Effector CD8-positive, alpha-beta T cell (primary cell): ENCODE data around the gene EXOC7.

Experiments
- DNase-seq: peaks from one replicate; lab custom pipeline; 2025; lab: John Stamatoyannopoulos, UW
- total RNA-seq, 4 experiments: gene quantifications; one replicate each; lab custom pipeline; 2026; lab: John Stamatoyannopoulos, UW

Gene EXOC7, protein sequence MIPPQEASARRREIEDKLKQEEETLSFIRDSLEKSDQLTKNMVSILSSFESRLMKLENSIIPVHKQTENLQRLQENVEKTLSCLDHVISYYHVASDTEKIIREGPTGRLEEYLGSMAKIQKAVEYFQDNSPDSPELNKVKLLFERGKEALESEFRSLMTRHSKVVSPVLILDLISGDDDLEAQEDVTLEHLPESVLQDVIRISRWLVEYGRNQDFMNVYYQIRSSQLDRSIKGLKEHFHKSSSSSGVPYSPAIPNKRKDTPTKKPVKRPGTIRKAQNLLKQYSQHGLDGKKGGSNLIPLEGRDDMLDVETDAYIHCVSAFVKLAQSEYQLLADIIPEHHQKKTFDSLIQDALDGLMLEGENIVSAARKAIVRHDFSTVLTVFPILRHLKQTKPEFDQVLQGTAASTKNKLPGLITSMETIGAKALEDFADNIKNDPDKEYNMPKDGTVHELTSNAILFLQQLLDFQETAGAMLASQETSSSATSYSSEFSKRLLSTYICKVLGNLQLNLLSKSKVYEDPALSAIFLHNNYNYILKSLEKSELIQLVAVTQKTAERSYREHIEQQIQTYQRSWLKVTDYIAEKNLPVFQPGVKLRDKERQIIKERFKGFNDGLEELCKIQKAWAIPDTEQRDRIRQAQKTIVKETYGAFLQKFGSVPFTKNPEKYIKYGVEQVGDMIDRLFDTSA
- total RNA-seq, result 162 to 336 (median 238) reads per million in 4 experiments

GRCh38 chr17:76103274-76104139 lies at the start of gene EXOC7:
Gene EXOC7, minus strand, starts transcription at chr17:76103787. Its CDS starts 95 bp downstream, at chr17:76103692.
- DNase-seq, result peak; percentile 90

DNA sequence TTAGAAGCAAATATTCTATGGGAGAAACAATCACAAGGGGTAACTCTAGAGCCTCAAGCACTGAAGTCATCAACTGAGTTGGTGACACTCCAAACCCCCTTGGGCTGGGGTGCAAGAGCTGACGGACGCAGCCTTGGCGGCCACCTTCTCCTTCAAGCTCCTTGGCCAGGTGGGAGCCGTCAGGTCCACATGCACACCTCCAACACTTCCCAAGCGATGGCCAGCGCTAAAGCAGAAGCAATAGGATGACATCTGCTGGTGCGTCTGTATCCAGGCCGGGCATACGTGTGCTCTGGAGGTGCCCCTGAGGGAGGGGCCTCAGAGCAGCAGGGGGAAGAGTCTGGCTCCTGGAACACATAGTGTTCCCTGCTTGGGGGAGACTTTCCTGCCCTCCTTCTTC lies 49.6 kb upstream of the EXOC7 start:
- DNase-seq, result no peak

- no peak for DNase-seq
Observed at GRCh38 chr17:76152591-76152990, 49.0 kb upstream of the EXOC7 start.

DNA sequence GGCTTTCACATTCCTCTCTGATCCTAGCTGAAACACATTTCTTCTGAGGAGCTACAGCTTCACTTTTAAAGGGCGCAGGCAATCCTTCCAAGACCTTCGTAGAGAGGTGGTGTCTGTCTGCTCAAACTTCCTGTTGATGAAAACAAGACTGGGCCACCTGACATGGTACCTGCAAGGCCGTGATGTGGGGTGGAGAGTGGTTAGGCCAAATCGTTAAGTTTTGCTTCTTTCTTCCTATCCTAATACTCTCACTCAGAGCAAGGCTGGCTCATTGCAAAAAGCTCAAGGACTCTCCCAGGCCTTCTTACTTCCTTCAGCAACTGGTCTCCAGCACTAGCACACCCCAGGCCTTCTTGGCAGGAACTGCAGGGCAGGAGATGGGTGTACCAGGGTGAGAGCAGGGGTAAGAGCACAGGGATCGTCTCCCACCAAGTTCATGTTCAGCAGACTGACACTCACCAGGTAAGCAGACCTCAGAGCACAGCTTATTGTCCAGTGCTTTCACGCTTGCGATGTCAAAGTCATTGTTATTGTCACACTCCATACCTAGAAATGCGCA lies 48.4 kb upstream of the EXOC7 start:
- no peak for DNase-seq

DNA sequence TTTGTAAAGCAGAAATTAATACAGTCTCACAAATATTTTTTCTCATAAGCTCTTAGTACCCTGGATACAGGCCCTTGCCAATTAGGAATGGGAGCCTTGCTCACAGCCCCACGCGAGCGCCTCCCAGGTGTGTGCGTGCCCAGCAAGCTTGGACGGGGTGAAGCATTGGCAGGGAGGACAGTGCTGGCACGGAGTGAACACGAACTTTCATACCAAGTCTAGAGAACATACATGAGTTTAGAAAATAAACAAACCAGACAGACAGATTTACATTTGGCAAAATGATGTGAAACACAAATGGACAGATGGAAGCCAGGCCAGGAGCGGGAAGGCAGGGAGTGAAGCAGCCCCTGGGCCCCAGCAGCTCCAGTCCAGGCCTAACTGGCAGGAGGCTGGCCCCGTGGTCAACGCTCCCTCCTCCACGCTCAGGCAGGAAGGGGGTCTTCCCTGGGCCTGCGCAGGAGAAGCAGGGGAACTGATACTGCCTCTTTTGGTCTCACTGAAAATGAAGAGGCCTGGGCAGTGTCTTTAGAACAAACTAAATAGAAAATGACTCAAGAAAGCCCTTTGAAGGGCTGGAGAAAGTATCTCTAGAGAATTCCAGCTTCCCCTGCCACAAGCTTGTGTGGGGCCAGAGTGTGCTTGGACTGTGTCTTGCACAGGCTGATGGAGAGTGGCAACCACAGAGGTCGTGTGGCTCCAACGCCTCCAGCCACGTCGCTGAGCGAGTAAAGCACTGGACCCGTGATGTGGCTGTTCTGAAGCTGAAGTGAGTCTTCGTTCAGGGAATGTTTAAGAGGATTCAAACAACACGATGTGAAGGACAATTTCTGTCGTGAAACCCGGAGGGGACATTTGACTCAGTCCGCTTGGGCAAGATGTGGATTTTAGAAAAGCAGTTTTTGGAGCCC lies 47.4 kb upstream of the EXOC7 start:
- no peak for DNase-seq

DNA sequence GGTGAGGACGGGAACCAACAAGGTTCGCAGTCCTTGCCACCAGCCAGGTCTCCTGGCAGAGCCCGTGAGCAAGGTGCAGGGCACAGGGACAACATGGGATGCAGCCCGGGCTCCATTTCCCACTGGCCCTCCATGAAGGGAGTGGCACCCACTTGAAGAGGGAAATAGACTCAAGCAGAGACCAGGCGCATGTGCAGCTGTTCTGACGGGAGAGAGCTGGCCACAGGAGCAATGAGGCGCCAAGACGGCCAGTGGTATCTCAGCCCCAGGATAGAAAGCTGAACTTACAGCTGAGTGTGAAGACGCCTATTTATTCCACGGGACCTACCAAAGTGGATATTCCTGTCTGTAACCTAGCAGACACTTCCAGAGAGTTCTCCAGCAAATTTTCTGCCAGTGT lies 45.6 kb upstream of the EXOC7 start:
- DNase-seq, result no peak

- DNase-seq, result no peak
Observed at GRCh38 chr17:76148015-76148326, 44.4 kb upstream of the EXOC7 start.

DNA sequence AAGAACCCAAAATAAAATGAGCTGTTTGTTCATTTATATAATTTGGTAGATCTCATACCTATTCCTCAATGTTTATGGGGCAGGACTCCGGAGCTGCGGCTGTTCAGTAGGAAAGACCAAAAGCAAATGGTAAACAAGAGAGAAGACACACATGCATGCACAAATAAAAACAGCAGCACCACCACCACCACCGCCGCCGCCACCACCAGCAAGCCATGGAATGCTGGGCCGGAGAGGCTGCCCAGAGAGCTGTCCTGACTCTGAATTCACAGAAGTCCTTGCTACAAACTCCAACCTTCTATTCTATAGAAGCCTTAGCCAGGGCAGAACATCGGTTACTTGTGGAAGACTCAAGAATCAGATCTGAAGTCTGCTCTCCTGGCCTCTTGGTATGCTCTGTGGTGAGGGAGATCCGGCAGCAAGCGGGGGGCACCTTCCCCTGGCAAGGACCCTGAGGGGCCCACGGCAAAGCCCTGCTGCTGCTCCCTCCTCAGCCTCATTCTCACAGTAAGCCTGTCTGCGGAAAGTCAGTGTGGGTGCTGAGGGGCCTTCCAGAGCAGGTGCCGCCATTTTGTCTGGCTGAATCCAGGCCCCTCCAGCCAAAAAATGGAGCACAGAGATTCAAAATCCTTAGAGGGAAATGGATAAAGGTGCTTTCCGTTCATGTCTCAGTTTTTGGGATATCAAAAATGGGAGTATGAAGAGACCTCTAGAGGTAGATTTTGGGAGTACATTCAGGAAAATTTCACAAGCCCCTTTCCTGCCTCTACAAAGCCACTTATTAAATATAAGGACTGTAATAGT lies 43.8 kb upstream of the EXOC7 start:
- no peak for DNase-seq

DNA sequence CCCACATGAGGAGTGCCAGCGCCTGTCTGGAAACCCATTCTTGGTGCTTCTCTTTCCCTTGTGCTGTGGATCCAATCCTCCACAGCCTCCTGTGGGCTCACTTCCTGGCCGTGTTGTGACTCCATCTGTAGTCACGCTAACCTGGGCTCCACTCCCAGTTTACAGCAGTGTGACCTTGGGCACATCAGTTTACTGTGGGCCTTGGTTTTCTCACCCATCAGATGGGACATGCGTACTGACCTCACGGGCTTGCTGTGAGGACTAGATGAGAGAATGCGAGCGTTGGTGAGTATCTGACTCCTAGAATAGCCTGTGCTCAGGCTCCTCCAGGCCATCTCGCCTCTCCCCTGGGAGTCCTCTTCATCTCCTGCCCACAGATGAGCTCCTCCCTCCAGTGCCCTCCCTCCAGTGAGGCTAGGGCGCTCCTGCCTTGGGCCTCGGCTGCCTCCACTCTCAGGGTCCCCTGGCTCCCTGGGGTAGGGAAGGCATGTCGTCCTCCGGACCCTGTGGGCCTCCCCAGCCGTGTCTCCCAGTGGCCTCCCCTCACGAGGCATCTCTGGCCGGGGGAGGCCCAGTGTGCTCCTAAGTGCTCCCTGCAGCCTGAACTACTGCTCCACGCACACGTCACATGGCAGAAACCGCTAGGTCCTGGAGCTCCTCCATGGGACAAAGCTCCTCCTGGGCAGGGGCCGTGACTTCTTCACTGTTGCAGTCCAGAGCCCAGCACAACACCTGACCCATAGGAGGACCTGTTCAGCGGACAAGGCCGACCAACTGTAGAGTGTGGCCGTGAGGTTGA lies 42.7 kb upstream of the EXOC7 start:
- no peak for DNase-seq

DNA sequence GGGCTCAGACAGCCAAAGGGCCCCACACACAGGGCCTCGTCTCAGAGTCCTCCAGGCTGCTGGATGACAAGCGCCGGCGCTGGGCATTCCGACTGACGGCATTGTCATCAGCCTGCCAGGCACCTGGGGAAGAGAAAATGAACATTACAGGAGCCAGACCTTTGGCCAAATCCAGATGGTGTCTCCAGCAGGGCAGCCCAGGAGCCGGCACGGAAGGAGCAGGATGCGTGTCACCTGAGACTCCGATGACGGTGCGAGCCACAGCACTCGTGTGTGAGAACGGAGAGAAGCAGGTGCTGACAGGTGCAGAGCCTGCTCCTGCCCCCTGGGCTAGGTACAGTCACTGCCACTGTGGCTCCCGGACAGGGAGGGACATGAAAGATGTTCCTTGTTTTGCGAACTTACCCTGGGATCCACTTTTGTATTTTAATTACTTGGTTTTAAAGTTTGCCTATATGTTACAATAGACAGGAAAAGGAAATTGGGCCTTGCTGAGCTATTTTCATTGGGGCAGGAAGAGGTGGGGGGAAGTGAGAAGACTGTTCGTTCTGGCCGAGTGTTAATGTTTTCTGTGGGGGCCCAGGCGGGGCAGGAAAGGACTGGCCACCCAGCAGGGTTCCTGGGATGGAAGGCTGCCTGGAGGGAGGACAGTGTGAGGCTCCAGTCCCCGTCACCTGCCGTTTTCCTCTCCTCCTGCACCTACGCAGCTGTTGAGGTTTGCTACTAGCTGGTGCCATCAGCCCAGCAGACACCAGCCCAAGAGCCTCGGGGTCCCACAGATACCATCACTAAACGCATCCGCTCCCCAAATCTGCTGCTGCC lies 41.9 kb upstream of the EXOC7 start:
- peak; percentile 26 for DNase-seq

DNA sequence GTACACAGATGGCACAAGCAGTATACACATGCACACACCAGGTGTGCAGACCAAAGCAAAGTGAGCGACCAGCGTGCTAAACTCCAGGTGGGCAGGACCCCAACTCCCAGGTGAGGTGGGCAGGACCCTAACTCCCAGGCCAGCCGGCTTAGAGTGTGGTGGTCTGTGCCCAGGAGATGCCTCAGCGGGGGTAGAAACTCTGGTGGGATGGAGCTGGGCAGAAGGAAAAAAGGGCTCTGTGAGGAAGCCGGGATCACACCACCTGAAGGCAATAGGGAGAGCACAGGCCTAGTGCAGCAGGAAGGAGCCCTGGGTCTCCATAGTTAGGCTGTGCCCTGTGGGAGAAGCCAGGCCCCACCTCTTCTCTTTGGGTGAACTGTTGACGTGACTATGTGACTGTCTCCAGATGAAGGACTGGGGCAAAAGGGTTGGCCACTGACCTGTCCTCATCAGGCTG lies 39.0 kb upstream of the EXOC7 start:
- DNase-seq, result no peak

- no peak for DNase-seq
Observed at GRCh38 chr17:76142039-76142584, 38.5 kb upstream of the EXOC7 start.

DNA sequence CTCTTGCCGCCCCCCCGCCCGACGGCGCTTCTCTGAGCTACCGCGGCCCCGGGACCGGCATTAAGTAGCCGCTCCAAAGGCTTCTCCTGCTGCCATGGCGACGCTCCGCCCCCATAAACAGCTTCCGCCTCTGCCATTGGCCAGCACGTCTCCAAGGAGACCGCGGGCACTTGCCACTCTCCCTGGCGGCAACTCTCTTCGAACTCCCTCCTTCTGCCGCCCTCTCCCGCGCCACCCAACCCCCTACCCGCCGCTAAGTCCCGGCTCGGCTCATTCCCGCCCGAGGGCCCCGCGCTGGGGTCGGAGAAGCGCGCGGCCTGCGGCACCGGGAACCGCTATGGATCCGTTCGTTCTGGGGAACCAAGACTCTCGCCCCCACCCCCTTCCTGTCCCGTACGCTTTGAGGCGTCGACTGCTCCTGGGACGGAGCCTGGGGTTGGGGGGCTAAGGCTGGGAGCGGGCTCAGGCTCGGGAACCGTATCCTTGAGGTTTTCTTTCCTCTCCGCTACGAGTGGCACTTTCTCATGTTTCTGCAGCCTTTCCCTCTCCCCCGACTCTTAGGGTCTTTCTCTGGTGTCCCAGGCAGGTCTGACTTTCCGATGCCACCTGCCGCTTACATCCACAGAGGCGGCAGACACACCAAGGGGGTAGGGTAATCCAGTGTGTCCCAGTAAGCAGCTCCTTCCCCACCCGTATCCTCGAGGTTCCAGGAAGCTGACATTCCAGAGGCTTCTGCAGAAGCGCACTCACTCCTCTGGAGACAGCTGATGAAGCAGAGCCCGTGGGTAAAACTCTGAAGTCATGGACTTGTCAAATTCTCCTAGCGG lies 37.8 kb upstream of the EXOC7 start, which contains the start of gene FOXJ1:
TSS of gene FOXJ1 (minus strand) at position 34 of the 827 bp plus-strand sequence. CDS start 850 bp downstream, outside the sequence.
- peak; percentile 89 for DNase-seq

DNA sequence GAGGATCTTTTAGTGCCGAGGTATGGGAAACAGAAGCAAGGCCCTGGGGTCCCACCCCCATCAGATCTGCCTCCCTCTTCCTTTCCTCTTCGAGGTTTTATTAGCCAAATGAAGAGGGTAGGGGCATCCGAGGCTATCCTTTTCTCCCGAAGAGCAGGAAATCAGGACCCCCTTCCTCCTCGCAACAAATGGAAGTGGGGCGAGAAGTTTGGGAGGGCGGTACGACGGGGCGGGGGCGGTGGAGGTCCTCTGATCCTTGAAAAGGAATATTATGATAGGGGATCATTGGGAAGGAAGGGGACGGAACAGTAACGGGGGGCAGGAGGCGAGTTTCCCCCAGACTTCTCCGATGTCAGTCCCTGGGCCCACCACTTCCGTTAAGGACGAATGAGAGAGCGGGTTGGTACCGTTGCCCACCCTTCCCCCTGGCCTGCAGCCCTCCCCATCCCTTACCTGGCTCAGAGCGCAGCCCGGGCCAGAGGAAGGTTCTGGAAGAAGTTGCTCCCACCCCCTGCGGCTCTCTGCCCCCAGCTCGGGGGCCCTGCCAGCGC lies 37.1 kb upstream of the EXOC7 start:
- no peak for DNase-seq

GRCh38 chr17:76139801-76140660 lies 36.4 kb upstream of the EXOC7 start:
- peak; percentile 44 for DNase-seq
